CD4-positive, alpha-beta T cell treated with Interleukin-6 at 100 ng/mL for 8 hours (primary cell): ENCODE results near the gene ITSN2.
"Not testable (repeated sequence)": the region's sequence is repeated elsewhere in the genome, so short reads cannot be mapped to it uniquely, and the experiment has no call there.

Source experiments
- DNase-seq: peaks from one replicate; pipeline ENCODE4 v3.0.0-alpha.2; 2020; ENCODE audit warnings: mixed read lengths, low spot score

Gene ITSN2

GRCh38 chr2:24363301-24363700, 3.0 kb upstream of the ITSN2 start:
- no peak for DNase-seq

- no peak for DNase-seq
Measured at GRCh38 chr2:24362253-24362652, 1.9 kb upstream of the ITSN2 start.

GRCh38 chr2:24360963-24361330, 611 bp upstream of the ITSN2 start:
- no peak for DNase-seq

GRCh38 chr2:24359129-24360049, 947 bp downstream of the ITSN2 start:
- peak; percentile 48 for DNase-seq

- DNase-seq = not testable (repeated sequence)
Measured at GRCh38 chr2:24357767-24358166, 2.6 kb downstream of the ITSN2 start.

GRCh38 chr2:24357115-24357514, 3.2 kb downstream of the ITSN2 start:
- DNase-seq = not testable (repeated sequence)

GRCh38 chr2:24354957-24355356, 5.4 kb downstream of the ITSN2 start:
- no peak for DNase-seq

GRCh38 chr2:24354395-24354794, 5.9 kb downstream of the ITSN2 start:
- no peak for DNase-seq

GRCh38 chr2:24353973-24354372, 6.4 kb downstream of the ITSN2 start:
- DNase-seq = no peak

- no peak for DNase-seq
Measured at GRCh38 chr2:24353364-24353763, 7.0 kb downstream of the ITSN2 start.

- no peak for DNase-seq
Measured at GRCh38 chr2:24352664-24353063, 7.7 kb downstream of the ITSN2 start.

GRCh38 chr2:24351981-24352380, 8.4 kb downstream of the ITSN2 start:
- DNase-seq = no peak

- no peak for DNase-seq
Measured at GRCh38 chr2:24351627-24351938, 8.8 kb downstream of the ITSN2 start.

GRCh38 chr2:24350826-24351626, 9.3 kb downstream of the ITSN2 start:
- DNase-seq = no peak

- no peak for DNase-seq
Measured at GRCh38 chr2:24349097-24349496, 11.2 kb downstream of the ITSN2 start.

- DNase-seq = no peak
Measured at GRCh38 chr2:24345937-24346336, 14.4 kb downstream of the ITSN2 start.

GRCh38 chr2:24343225-24343882, 17.0 kb downstream of the ITSN2 start:
- DNase-seq = no peak

- no peak for DNase-seq
Measured at GRCh38 chr2:24342110-24342910, 18.0 kb downstream of the ITSN2 start.

- DNase-seq = no peak
Measured at GRCh38 chr2:24339856-24340262, 20.5 kb downstream of the ITSN2 start.

- not testable (repeated sequence) for DNase-seq
Measured at GRCh38 chr2:24339098-24339497, 21.2 kb downstream of the ITSN2 start.

GRCh38 chr2:24337890-24338289, 22.4 kb downstream of the ITSN2 start:
- no peak for DNase-seq

- no peak for DNase-seq
Measured at GRCh38 chr2:24336811-24337210, 23.5 kb downstream of the ITSN2 start.
